ENCODE measurements around the gene MIDN.

MIDN gene

DNA sequence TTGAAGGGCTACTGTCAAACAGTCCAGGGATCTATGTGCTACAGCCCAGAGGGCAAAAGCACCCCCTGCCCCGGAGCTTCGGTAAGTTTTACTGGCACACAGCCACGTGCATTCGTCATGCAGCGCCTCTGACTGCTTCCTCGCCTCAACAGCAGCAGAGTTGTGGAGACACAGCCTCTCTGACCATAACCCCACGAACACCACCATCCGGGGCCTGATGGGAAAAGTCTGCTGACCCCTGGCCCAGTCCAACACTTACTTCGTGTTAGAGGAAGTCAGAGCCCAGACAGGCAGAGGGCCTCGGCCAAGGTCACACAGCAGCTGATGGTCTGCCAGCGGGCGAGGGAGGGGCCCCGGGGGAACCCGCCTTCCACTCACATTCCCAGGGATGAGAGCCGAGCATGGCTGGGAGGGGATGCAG is 15.7 kb upstream of the MIDN start:
- ChIA-PET POLR2A (no interaction called here), CTCF (interaction anchor here (0.8 to 1.9 kb wide), 5 partner anchors 10 to 119 kb away, joined by 3 to 5 read pairs (median 5); no protein-coding TSS in a partner anchor)
- TF ChIP-seq, protein P1, sequence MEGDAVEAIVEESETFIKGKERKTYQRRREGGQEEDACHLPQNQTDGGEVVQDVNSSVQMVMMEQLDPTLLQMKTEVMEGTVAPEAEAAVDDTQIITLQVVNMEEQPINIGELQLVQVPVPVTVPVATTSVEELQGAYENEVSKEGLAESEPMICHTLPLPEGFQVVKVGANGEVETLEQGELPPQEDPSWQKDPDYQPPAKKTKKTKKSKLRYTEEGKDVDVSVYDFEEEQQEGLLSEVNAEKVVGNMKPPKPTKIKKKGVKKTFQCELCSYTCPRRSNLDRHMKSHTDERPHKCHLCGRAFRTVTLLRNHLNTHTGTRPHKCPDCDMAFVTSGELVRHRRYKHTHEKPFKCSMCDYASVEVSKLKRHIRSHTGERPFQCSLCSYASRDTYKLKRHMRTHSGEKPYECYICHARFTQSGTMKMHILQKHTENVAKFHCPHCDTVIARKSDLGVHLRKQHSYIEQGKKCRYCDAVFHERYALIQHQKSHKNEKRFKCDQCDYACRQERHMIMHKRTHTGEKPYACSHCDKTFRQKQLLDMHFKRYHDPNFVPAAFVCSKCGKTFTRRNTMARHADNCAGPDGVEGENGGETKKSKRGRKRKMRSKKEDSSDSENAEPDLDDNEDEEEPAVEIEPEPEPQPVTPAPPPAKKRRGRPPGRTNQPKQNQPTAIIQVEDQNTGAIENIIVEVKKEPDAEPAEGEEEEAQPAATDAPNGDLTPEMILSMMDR (IDR thresholded peaks at IDR 0.05; ENCODE audit: control extremely low read depth, extremely low read depth, low read depth, missing control alignments), result no peak
- DNase-seq (ENCODE audit: extremely low spot score), result no peak

DNA sequence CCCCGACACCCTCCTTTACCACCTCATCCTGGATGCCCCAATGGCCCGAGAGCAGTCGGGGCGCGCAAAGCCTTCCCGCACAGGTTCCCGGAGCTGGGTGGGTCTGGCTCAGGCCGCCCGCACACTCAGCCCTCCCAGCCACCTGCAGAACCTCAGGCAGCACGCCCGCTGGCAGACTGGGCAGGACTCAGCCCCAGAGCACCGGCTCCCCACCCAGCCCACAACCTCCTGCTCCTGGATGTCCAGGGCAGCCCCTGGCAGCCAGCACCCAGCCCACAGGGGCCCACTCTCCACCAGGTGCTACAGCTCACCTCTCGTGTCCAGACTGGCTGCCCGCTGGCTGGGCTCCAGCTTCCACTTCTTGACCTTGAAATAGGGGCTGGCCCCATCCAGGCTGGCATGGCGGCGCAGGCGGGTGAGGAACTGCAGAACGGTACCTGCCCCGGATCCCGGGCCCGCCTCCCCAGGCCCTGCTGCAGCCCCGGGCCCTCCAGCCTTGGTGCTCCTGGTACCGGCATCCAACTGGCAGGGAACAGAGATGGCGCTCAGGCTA is 15.2 kb upstream of the MIDN start:
- no peak for DNase-seq (ENCODE audit: extremely low spot score)
- ChIA-PET CTCF (interaction anchor here (1.5 to 1.9 kb wide), 3 partner anchors 10 to 120 kb away, joined by 5 read pairs; no protein-coding TSS in a partner anchor), POLR2A (no interaction called here)
- TF ChIP-seq, protein P1 (IDR thresholded peaks at IDR 0.05; ENCODE audit: control extremely low read depth, extremely low read depth, low read depth, missing control alignments), result no peak

DNA sequence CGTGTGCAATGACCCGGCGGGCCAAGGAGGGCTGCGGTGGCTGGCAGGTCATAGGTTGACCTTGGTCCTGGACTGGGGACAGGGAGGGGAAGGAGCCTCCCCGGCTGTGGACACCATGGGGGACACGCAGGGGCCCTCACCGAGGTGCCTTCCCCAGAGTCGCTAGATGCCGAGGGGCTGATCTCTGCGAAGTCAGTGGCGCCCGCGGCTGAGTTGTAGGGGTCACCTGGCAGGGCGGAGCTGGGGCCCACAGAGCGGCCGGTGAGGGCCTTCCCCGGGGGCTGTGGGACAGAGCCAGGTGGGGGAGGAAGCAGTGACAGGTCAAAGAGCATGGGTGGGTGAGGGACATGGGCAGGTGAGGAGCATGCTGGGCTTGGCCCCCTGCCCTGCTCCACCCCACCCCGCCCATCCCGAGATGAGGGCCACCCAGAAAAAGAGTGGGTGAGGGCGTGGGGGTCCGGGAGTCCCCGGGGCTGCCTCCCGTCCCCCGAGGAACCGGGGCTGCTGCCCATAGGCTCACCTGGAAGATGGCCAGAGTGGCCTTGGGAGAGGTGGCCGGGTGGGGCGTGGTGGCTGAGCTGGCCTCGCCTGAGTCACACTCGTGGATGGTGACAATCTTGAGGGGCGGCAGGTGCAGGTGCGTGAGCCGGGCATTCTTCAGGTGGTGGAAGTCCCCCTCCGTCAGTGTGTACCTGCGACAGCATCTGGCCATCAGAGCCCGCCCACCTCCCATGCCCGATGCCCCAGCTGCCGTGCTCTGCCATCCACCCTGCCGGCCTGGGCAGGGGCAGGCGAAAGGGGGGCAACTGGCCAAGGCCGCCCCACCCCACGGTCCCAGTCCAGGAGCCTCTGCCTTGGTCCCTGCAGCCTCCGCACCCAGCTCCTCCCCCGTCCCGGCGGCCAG is 14.1 kb upstream of the MIDN start:
- DNase-seq (ENCODE audit: extremely low spot score), result no peak
- TF ChIP-seq, protein P1 (IDR thresholded peaks at IDR 0.05; ENCODE audit: control extremely low read depth, extremely low read depth, low read depth, missing control alignments), result no peak
- ChIA-PET POLR2A (no interaction called here), CTCF (interaction anchor here (1.5 to 1.9 kb wide), 2 partner anchors 10 to 121 kb away, joined by 5 to 9 read pairs; no protein-coding TSS in a partner anchor)

DNA sequence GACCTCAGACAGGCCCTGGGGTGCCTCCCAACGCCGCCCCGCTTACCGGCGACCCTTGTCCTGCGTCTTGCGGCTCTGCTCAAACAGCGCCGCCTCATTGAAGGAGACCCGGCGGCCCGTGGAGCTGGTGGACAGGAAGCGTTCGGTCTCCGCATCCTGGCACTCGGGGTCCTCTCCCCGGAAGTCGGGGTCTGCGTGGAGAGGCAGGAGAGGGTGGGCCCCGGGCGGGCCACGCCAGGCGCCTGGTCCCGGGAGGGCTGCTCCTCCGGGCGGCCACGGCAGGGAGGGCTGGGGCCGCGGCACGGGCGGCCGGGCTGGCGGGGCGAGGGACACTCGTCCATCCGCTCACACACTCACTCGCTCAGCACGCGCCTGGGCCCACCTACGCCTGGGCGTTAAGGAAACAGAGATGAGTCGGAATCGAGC is 13.4 kb upstream of the MIDN start:
- CTCF ChIA-PET, result interaction anchor here (1.9 kb wide), 1 partner anchor 10 kb away, joined by 9 read pairs; no protein-coding TSS in a partner anchor

DNA sequence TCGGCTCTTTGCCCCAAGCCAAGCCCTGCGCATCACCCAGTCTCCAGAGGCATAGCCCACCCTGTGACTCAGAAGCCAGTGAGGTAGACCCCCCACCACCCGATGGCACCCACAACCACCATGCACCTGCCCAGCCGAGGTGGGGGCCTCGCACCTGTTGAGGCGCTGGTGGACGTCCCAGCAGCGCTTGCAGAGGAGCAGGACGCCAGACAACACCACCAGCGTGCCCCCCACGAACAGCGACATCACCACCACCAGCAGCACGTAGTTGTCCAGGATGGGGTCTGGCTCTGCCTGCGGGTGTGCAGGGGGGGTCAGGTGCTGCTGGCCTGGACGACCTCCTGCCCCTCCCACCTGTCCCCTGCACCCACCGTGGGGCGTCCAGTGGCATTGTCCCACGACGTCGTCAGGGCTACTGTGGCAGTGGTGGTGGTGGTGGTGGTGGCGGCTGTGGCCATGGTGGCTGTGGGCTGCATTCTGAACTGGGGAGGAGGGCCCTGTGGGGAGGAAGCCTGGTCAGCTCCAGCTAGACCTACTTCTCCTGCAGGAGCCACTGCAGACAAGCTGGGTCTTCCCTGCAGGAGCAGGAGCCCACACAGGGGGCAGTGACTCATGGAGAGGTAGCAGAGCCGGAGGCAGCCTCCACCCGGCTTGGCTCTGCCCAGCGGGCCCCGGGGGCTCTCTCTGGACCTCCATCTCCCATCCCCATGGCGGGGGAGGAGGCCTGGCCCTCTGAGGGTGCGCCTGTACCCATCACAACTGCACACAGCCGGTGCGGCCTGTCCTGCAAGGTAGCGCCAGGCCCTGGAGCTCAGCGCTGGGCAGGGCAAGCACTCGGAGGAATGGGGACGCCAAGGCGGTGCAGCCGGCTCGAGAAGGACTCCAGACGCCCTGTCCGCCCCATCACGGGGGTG is 12.5 kb upstream of the MIDN start:
- TF ChIP-seq, protein P1 (IDR thresholded peaks at IDR 0.05; ENCODE audit: control extremely low read depth, extremely low read depth, low read depth, missing control alignments), result no peak
- POLR2A ChIA-PET, result interaction anchor here (0.5 kb wide), 1 partner anchor 20 kb away, joined by 3 read pairs; no protein-coding TSS in a partner anchor
- CTCF ChIA-PET, result interaction anchor here (1.9 kb wide), 1 partner anchor 9 kb away, joined by 9 read pairs; no protein-coding TSS in a partner anchor
- no peak for DNase-seq (ENCODE audit: extremely low spot score)

More for the DNA sequence above, 13.4 kb upstream of the MIDN start:
- no peak for DNase-seq (ENCODE audit: extremely low spot score)
- TF ChIP-seq, protein P1 (IDR thresholded peaks at IDR 0.05; ENCODE audit: control extremely low read depth, extremely low read depth, low read depth, missing control alignments), result no peak
- POLR2A ChIA-PET, result no interaction called here

DNA sequence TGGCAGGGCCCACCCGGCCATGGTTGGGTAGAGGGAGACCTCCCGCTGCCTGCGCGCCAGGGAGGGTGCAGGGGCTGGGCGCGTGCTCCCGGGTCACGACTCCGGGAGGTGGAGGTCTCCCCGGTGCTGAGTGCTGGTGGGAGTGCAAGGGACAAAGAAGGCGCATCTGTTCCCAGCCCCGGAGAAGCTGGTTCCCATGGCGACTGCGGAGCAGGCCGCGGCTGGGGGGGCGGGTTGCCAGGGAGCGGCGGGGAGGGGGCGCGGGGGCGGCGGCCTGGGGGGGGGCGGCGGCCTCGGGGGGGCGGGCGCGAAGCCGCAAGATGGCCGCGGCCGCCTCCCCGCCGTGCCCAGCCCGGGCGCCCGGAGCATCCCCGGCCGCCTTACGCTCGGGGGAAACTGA is 11.8 kb upstream of the MIDN start:
- TF ChIP-seq, protein P1 (IDR thresholded peaks at IDR 0.05; ENCODE audit: control extremely low read depth, extremely low read depth, low read depth, missing control alignments), result no peak
- ChIA-PET CTCF (no interaction called here), POLR2A (no interaction called here)
- no peak for DNase-seq (ENCODE audit: extremely low spot score)

Measured in GM10248 (cell line).